ENCODE data around the gene FARSB.
"Not testable (repeated sequence)": the region's sequence is repeated elsewhere in the genome, so short reads cannot be mapped to it uniquely, and the experiment has no call there.

Gene FARSB

DNA sequence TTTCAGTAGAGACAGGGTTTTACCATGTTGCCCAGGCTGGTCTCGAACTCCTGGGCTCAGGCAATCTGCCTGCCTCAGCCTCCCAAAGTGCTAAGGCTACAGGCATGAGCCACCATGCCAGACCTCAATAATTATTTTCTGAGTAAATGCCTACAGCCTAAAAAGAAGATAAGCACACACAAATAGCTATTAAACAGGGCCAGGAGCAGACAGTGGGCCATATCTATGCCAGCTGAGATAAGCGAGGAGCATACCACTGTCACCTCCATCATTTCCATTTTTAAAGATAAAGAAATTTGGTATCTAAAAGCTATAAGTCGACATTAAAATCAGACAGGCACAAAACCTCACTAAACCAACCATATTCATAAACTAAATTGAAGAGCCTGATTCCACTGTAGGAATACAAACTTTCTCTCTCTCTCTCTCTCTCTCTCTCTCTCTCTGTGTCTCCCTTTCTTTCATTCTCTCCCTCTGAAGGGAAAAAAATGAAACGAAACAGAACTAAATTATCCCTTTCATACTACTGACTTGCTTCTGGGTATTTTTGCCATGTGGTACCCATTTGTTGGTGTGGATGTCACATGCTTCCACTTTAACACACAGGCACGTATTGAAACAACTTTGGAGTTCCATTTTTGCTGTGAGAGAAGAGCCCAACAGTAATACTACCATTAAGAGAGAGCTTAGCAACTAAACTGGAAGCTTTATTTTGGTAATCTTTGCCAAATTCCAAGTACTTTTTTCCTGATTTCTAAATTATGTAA lies 51.0 kb downstream of the FARSB start:
- no peak for DNase-seq (ENCODE audit: low spot score)

DNA sequence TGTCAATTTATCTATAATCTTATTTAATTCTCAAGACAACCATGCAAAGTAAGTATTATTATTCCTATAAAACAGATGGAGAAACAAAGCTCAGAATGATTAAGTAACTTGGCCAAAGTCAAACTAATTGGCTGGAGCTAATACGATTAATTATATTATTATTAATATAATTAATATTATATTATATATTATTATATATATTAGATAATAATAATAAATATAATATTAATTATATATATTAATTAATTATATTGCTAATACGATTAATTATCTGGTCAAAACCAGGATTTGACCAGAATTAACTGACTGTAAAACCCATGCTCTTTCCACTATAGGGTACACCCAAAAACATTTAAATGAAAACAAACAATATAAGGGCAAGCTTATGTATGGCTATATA lies 52.4 kb downstream of the FARSB start:
- no peak for DNase-seq (ENCODE audit: low spot score)

DNA sequence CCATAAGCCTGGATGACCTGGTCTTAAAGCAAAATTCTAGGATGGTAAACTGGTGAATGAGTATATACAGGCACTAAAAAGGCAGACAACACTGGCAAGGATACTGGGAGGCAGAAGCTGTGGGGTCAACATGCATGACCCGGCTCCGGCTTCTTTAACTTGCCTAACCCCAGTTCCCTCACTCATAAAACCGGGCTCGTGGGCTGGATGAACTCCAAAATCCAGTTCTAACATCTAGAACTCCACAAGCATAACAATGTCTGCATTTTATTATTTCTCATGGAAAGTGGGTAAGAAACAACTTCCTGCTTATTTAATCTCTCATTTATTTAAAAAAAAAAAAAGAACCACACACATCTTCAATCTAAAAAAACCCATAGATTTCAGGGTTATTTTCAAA lies 57.3 kb downstream of the FARSB start:
- DNase-seq (ENCODE audit: low spot score), result no peak

DNA sequence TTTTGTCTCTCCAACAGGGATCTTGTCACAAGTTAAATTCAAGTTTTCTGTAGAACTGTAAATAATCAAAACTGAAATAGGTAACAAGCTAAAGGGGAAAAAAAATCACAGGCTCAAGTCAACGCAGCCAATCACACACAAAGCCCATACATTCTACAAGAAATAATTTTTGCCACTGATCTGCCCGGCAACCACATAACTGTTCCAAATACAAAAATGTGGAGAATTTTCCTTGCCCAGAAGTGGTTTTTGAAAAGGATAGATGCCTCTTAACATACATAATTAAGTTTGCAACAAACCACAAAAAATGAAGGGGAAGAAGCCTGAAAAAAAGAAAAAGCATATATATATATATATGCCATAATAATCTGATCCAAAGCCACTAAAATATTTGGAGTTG lies 60.3 kb downstream of the FARSB start:
- DNase-seq (ENCODE audit: low spot score), result no peak

DNA sequence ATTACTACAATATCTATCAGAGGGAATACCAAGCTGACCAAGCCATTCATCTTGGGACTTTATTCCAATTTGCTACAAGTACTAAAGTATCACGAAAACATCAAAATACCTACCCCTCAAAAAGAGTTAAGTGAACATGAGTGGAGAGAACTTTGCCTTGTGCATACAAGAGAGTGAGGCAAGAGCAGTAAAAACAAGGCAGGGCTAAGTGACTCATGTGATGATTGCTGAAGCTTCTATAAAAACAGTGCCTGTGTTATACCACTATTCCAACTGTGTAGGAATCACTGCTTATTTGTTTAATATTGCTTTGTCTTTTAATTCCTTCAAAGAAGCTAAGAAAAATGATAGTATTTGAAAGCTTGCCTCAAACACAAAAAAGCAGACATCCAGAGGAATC lies 61.2 kb downstream of the FARSB start:
- DNase-seq (ENCODE audit: low spot score), result no peak

DNA sequence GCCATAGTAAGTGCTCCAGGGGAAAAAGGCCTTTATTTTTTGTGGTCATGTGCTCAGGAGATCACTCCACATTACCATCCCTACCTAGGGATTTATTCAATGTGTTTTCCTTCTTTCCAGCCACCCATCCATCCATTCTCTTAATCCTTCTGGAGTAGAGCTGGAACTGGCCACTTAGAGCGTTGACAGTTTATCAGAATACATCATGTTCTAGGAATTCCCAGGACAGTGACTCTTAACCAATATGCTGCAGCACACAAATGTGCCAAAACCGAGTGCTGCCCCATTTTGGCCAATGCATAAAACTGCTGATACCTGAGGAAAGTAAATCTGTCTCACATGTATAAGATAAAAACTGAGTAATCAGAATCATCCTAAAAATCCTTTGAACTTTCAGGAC lies 63.7 kb downstream of the FARSB start:
- no peak for DNase-seq (ENCODE audit: low spot score)

DNA sequence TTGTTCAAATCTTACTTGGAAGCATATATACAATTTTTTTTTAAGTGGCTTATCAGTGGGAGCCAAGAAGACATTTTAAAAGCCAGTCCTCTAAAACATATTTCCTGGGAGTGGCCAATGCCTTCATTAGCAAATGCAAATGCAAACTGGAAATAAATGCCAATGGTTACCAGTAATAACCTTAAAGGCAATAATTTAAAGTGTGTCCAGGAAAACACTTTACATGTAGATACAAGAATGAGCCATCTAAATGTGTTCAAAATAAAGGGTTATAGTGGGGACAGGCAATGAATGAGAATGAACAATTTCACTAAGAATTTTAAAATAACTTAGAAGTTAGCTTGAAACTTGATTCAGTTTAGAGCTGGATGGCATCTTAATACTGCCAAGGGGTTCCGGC lies 64.2 kb downstream of the FARSB start:
- DNase-seq (ENCODE audit: low spot score), result no peak

DNA sequence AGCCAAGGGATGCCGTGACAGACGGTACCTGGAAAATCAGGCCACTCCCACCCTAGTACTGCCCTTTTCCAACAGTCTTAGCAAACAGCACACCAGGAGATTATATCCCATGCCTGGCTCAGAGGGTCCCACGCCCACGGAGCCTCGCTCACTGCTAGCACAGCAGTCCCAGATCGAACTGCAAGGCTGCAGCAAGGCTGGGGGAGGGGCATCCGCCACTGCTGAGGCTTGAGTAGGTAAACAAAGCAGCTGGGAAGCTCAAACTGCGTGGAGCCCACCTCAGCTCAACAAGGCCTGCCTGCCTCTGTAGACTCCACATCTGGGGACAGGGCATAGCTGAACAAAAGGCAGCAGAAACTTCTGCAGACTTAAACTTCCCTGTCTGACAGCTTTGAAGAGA lies 71.3 kb downstream of the FARSB start:
- not testable (repeated sequence) for DNase-seq (ENCODE audit: low spot score)

DNA sequence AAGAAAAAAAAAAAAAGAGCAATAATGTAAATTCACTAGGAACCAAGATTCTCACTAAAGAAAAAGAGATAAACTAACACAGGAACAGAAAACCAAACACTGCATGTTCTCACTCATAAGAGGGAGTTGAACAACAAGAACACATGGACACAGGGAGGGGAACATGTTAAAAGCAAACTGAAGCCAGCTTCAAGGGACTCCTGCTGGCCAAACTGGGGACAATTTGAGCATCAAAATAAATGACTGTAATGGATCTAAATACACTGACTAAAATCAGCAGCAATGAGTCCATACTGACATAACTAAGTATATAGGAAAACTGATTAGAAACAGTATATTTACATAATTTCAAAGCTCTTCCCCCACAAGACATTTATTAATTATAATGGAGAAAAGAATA lies 73.0 kb downstream of the FARSB start:
- no peak for DNase-seq (ENCODE audit: low spot score)

DNA sequence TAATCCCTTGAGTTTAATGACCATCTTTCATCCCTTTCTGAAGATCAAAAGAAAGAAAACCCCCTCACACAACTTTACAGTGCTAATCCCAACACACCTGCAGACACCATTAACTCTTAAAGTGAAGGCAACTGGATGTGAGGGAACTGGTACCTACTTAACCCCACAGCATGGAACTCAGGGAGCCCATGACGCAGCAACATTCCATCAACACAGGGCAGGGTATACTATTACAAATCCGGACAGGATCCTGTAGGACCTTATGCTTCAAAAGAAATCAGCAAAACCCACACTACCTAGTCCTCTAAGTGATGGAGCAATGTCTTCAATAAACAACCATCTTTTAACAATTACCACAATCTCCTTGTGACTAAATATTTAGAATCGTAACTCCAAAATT lies 78.6 kb downstream of the FARSB start:
- DNase-seq (ENCODE audit: low spot score), result no peak

DNA sequence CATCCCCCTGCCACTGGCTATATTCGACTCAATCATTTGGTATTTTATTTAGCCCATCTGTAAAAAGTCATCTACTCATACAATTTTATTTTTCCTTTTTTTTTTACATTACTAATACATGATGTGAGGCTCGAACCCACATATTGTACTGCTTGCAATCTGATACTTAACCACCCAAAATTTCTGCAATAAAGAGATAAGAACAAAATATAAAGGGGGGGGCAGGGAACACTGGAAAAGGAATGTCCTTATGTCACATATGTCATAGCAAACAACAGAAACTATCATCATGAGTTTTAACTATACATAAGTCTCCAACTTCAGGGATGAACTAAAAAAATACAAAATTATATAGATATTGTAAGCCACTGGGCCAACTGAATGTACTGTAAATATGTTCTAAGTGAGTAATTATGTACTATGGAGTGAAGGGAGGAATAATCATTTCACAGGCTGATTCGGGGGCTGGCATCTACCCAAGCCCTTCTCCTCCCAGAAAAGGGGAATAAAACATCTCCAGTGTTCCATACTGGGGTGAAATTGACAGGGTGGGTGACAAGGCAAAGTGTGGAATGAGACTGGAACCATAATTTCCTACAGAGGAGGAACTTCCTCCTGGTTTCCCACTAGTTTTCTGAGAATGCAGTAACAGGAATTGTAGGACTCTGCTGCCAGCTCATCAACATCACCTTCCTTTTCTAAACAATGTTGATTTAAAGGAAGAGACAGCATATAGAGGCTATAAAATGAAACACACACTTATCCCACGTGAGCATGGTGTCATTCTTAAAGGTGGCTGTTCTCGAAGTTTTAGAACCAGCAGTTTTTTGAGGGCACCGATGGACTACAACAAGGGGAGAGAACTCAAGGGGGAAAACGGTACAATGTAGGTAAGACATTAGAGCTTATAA lies 79.5 kb downstream of the FARSB start:
- no peak for DNase-seq (ENCODE audit: low spot score)

DNA sequence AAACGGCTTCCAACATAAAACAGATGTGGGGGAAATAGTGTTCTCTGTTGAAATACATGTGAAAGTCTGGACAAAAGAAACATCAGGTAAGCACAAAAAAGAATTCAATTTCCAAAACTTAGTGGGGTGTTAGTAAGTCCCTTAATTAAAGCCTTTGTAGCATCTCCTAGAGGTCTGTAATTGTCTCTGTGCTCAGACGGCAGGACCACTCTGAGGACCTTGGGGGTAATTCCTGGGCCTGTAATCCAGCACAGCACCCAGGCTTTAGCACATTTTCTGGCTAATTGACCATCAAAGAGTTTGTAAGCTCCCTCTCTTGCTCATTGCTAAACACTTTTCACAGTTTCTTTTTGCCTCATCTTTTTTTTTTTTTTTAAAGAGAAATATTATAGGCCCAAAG lies 80.3 kb downstream of the FARSB start:
- no peak for DNase-seq (ENCODE audit: low spot score)

DNA sequence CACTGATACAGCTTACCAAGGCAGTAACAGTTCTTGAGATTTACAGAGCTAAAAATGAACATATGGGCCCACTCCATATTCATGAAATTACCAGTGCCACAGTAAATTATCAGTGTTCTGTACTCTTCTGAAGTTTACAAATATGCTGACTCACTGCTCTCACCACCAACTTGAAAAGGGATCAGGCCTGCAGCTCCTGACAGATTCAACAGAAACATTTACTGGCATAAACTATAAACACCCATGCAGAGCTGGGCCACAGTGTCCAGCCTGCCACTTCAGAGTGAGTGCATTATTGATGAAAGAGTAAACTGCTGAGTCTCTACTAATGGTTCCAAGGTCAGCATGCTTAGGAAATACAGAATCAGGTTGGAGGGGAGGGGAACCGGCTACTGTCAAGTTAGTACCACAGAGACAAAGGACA lies 83.1 kb downstream of the FARSB start:
- no peak for DNase-seq (ENCODE audit: low spot score)

DNA sequence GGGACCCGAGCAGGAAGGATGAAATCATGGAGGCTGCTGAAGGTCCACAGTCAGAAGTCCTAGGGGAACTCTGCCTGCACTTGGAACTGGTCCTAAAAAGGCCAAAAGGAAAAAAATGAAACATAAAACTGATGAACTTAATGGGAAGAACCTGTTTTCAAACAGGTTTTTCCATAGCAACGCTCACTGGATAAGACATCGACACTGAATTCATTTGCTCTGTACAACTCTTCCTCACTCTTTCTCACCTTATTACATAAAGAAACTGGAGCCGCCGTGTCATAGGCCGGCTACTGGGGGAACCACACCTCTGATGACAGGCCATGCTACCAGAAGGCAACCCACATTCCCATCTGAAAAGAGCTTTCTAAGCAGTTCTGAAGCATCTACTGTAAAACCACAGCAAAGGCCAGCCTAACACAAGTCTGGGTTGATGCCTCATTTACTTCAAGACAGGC lies 83.6 kb downstream of the FARSB start:
- DNase-seq (ENCODE audit: low spot score), result no peak

DNA sequence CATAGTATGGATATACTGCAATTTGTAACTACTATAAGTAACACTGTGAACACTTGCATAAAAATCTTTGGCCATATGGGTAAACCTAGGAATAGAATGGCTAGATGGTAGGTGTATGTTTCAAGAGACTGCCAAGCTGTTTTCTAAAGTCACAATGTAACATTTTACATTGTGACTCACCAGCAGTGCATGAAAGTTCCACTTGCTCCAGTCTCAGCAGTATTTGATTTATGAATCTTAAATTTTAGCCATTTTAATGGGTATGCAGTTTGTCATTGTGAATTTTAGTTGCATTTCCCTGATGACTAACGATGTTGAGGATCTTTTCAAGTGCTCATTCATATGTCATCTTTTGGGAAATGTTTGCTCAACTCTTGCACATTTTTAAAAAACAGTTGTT lies 86.1 kb downstream of the FARSB start:
- DNase-seq (ENCODE audit: low spot score), result no peak

DNA sequence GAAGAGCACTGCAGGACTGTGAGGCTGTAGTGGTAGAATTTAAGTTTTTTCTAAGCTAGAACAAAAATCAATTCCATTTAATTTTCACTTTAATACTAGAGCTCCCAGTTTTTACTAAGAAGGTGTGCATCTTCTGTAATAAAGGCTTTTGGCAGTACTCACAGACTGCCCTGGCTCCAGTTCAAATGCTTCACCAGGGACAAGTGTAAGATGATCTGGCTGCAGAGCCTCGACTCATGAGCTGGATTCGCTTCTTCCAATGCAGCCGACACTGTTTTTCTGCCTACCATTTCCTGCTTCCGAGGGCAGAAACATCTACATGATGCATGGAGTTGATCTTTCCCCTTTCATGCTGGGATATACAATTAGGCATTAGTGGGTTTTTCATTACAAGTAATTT lies 87.0 kb downstream of the FARSB start:
- peak; percentile 39 for DNase-seq (ENCODE audit: low spot score)

DNA sequence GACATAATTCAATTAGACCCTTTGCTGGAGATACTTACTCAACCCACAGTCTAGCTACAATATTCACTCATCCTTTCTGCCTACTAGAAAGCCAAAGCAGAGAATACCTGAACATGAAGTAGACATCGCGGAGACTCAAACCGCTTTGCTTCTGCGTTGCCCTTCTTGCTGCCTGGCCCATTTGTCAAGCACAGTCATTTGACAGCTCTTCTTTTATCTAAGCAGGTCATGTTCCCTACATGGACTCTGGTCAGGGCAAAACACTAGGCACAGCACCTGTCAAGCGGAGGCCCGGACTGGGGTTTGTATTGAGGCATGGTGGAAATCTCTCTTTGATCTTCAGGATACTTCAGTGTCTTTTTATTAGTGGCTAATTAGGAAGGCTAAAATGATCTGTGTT lies 89.7 kb downstream of the FARSB start:
- DNase-seq (ENCODE audit: low spot score), result no peak

DNA sequence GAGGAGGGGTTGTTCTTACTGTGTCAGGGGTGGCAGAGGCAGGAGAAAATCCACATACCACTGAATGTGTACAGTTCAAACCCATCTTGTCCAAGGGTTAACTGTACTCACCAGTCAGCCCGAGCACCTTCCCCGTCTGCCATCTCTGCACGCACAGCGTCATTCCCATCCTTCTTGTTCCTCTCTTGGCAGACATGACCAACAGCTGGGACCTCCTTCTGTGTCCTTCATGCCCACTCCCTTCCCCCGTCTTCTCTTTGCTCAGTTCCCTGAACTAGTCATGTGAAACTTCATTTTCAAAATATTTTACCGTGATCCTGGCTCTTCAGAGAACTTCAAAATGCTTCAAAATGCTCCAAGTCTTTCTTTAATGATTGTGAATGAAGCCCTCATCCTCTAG lies 92.0 kb downstream of the FARSB start:
- no peak for DNase-seq (ENCODE audit: low spot score)

DNA sequence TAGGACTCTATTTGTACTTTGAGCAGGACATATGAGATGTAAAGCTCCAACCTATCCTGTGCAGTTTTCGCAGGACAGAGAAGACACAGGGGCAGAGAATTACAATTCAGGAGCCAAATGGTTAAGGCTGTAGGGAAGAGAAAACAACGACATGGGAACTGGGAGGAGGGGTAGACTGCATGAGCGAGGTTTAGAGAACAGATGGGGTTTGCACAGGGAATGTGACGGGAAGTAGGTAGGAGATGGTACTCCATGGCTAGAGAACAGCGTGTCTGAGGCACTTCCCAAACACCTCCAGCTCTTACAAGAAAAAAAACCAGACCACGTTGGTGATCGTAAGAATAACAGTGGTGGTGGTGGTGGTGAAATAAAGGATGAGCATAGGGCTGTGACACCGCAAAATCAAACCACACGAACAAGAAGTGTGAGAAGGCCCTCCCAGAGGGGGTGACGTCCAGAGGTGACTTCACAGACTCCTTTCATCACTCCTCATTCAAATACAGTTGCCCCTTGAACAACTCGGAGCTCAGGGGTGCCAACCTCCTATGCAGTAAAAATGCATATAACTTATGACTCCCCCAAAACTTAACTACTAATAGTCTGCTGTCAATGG lies 92.7 kb downstream of the FARSB start:
- no peak for DNase-seq (ENCODE audit: low spot score)

DNA sequence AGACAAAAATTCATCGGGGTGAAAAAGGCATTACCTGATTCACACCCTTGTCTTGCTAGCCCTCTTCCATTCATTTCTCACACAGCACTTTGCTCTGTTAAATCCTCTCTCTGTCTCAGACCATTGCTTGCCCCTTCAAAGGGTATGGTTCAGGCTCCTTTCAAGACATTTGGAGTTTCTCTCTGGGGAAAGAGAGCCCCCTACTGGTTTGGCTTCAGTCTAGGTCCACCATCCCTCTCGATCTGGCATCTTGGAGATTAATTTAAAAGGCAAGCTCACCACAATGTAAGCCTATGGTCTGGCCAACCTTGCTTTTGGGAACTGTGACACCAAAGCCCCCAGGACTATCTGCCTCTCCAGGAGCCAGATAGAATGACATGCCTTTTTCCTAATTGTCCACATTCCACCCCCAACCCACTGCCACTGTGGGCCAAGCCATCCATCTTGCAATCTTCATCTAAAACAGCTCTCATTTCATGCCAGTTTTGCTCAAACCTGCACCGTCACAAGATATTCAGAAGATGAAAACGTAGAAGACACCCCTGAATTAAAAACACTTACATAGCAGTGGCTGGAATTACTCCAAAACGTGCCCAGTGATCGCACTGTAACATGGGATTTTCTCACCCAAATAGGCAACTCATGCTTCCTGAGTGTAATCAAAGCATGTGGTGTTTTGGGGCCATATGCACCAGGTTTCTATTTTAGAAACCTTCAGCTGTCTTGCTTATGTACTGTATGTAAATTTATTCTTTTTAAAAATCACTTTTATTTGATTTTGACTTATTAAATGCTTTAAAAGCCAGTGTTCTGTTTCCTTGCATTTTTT lies 93.9 kb downstream of the FARSB start:
- DNase-seq (ENCODE audit: low spot score), result peak; percentile 82

DNA sequence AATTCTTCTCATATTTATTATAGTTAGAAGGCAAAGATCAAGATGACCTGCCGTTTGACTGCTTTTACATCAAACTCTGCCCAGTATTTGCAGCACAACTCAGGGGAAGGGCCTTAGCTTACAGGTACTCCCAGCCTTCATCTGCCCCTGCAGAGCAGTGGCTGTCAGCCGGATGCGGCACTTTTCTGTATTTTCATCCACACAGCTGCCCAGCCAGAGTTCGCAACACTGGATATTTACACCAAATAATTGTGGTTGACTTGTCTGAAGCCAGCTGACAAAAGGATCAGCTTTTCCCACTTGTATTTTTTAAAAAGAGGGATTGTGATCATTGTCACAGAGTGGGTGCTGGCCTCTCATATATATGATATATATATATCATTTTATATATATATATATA lies 94.7 kb downstream of the FARSB start:
- DNase-seq (ENCODE audit: low spot score), result no peak

DNA sequence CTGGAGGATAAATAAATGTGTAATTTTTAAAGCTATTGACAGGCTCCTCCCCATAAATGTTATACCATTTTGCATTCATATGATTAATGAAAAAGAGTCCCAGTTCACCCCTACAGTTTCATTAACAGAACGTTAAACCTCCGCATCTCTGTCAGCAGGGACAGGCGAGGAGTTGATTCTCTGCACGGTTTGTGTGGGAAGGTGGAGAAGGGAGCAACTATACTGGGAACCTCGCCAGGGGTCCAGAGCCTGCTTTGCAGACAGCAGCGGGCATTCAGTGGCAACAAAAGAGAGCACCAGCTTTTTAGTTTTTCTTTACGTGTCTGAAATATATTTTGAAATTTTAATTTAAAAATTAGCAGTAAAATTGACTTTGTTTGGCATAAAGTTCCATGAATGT lies 101.4 kb downstream of the FARSB start:
- no peak for DNase-seq (ENCODE audit: low spot score)

Measured in iPS-NIHi11 (cell line).